ENCODE measurements around the gene DSCAML1. TPM values are rescaled to one million over a fixed set of nuclear protein-coding genes. Genes with fewer than 3 reads are reported as not detected.

DSCAML1 gene
- total RNA-seq, 1 experiment from 2014 or later = not detected

DNA sequence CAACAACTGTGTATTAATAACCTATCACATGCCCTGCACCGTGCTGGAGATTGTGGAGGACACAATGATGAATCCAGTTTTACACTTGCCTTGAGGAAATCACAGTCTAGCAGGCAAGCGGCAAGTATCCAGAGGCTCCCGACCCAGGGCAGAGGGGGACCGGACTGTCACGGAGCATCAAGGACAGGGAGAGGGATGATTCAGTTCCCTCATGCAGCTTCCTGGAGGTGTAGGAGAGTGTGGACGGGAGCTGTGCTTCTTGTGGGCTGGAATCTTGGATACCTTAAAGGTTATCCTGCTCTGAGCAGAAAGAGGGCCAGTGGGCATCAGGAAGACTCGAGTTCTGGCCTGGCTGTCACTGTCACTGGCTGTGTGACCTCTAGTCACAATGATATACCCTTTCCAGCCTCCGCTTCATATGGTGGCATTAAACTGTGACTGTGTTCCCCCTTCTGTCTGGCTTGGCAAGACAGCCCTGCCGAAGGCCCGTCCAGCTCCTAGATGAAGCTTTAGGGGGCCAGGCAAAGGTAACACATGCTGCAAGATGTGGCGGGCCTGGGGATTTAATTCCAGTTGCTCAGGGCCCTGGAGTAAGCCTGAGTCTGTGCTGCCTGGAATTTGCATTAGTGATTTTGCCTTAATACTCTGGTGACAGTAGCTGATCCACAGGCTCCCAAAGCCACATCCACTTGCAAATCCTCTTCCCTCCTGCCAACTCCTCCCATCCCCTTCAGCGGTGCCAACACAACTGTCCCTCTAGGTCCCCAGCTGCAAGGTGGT, 162.8 kb downstream of the DSCAML1 start:
- no peak overlapping the region for H3K4me3 ChIP-seq (ENCODE audit: low read length)

DNA sequence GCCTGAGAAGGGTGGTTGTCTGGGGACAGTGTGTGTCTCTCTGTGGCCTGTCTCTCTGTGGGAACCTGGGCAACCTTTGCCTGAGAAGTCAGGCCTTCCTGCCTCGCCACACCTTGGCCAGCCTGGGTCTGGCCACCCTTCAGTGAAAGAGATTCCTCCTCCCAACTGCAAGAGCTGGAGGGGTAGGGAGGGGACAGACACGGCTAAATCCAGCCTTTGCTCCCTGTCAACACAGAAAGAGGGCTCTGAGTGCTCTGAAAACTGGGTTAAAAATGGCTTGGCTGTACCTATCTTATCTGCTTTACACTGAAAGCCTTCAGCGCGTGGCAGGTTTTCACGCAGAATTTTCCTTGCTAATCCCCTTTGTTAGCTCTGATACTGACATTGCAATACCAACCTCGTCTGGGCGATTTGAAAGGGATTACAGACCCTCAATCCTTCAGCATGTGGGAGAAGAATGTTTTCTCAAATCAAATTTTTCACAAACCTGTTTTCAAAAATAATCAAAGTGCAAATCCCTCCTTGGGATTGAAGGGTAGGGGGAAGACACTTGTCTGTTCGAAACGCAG, 163.7 kb downstream of the DSCAML1 start:
- ATAC-seq (no peak), DNase-seq (no peak)
- Histone ChIP-seq H3K4me2 (ENCODE audit: low read length) (no peak overlapping the region), H3K36me3 (ENCODE audit: low read depth, low read length) (no peaks in the 10 kb centered on the region), H3K9me3 (ENCODE audit: low read length) (no peaks in the 10 kb centered on the region), H4K20me1 (ENCODE audit: low read length) (no peaks in the 10 kb centered on the region), H3K4me1 (ENCODE audit: insufficient read depth, low read length) (no peaks in the 10 kb centered on the region), H3K79me2 (ENCODE audit: low read length) (no peaks in the 10 kb centered on the region), H3K27me3 (ENCODE audit: low read length) (peaks cover 93% of the 10 kb centered on the region), H2AFZ (ENCODE audit: low read length) (no peak overlapping the region), H3K4me3 (ENCODE audit: low read length) (no peak overlapping the region), H3K9ac (ENCODE audit: low read length) (no peak overlapping the region), H3K9me2 (replicated peaks; ENCODE audit: low read length) (no peaks in the 10 kb centered on the region), H3F3A (ENCODE audit: low read length, unreplicated experiment) (no peaks in the 10 kb centered on the region), H3K27ac (ENCODE audit: low read length) (no peak overlapping the region)
- TF ChIP-seq EZH2 (IDR thresholded peaks at IDR 0.05; ENCODE audit: low read length, unreplicated experiment) (no peak), EZH2phosphoT487 (IDR thresholded peaks at IDR 0.05; ENCODE audit: borderline replicate concordance, low read length) (no peak)
- TF ChIP-seq, protein P1, sequence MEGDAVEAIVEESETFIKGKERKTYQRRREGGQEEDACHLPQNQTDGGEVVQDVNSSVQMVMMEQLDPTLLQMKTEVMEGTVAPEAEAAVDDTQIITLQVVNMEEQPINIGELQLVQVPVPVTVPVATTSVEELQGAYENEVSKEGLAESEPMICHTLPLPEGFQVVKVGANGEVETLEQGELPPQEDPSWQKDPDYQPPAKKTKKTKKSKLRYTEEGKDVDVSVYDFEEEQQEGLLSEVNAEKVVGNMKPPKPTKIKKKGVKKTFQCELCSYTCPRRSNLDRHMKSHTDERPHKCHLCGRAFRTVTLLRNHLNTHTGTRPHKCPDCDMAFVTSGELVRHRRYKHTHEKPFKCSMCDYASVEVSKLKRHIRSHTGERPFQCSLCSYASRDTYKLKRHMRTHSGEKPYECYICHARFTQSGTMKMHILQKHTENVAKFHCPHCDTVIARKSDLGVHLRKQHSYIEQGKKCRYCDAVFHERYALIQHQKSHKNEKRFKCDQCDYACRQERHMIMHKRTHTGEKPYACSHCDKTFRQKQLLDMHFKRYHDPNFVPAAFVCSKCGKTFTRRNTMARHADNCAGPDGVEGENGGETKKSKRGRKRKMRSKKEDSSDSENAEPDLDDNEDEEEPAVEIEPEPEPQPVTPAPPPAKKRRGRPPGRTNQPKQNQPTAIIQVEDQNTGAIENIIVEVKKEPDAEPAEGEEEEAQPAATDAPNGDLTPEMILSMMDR (conservative IDR thresholded peaks at IDR 0.05; ENCODE audit: low read depth, low read length) = no peak
- BruUV-seq (replicated peaks) = no TSS peak
- ChIA-PET CTCF (no interaction called here), POLR2A (ENCODE audit: unreplicated experiment) (no interaction called here)
- intact Hi-C loops (cut with micrococcal nuclease) = no loop called here

More for the DNA sequence above, 162.8 kb downstream of the DSCAML1 start:
- intact Hi-C loops (cut with micrococcal nuclease) = no loop called here
- Histone ChIP-seq H3K27me3 (ENCODE audit: low read length) (peaks cover 84% of the 10 kb centered on the region), H3K4me2 (ENCODE audit: low read length) (no peak overlapping the region), H3K9me2 (replicated peaks; ENCODE audit: low read length) (no peaks in the 10 kb centered on the region), H3K4me1 (ENCODE audit: insufficient read depth, low read length) (no peaks in the 10 kb centered on the region), H3F3A (ENCODE audit: low read length, unreplicated experiment) (no peaks in the 10 kb centered on the region), H3K27ac (ENCODE audit: low read length) (no peak overlapping the region), H4K20me1 (ENCODE audit: low read length) (no peaks in the 10 kb centered on the region), H3K9ac (ENCODE audit: low read length) (no peak overlapping the region), H2AFZ (ENCODE audit: low read length) (no peak overlapping the region), H3K36me3 (ENCODE audit: low read depth, low read length) (no peaks in the 10 kb centered on the region), H3K79me2 (ENCODE audit: low read length) (no peaks in the 10 kb centered on the region), H3K9me3 (ENCODE audit: low read length) (no peaks in the 10 kb centered on the region)
- ChIA-PET CTCF (no interaction called here), POLR2A (ENCODE audit: unreplicated experiment) (no interaction called here)
- TF ChIP-seq EZH2 (IDR thresholded peaks at IDR 0.05; ENCODE audit: low read length, unreplicated experiment) (no peak), EZH2phosphoT487 (IDR thresholded peaks at IDR 0.05; ENCODE audit: borderline replicate concordance, low read length) (no peak)
- TF ChIP-seq, protein P1 (conservative IDR thresholded peaks at IDR 0.05; ENCODE audit: low read depth, low read length) = no peak
- BruUV-seq (replicated peaks) = no TSS peak
- no peak for DNase-seq
- no peak for ATAC-seq

DNA sequence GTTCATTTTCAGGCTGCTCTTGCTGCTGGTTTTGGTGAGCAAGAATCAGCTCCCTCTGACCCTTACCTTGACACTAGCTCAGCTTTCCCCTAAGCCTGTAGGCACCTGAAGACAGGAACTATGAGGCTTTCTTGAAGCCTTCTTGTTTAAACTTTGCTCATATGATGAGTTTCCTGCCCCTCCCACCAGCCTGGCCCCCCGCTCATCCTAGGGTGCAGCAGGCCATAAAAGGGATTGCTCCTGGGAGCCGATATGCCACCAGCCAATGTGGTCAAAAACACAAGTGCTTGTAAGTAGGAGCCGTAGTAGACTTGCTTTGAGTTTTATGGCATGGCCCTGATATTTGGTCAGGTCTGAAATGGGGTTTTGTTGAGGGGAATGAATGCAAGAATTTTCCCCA, 164.7 kb downstream of the DSCAML1 start:
- TF ChIP-seq EZH2phosphoT487 (IDR thresholded peaks at IDR 0.05; ENCODE audit: borderline replicate concordance, low read length) = no peak
- TF ChIP-seq, protein P1 (conservative IDR thresholded peaks at IDR 0.05; ENCODE audit: low read depth, low read length) = no peak
- TF ChIP-seq EZH2 (IDR thresholded peaks at IDR 0.05; ENCODE audit: low read length, unreplicated experiment) = no peak
- POLR2A ChIA-PET (ENCODE audit: unreplicated experiment) = no interaction called here
- no peaks in the 10 kb centered on the region for H3K9me3 ChIP-seq (ENCODE audit: low read length)
- H3K9ac ChIP-seq (ENCODE audit: low read length) = no peak overlapping the region
- ATAC-seq = no peak
- intact Hi-C loops (cut with micrococcal nuclease) = no loop called here
- no peaks in the 10 kb centered on the region for H4K20me1 ChIP-seq (ENCODE audit: low read length)
- H2AFZ ChIP-seq (ENCODE audit: low read length) = no peak overlapping the region
- H3K79me2 ChIP-seq (ENCODE audit: low read length) = no peaks in the 10 kb centered on the region
- no peaks in the 10 kb centered on the region for H3K4me1 ChIP-seq (ENCODE audit: insufficient read depth, low read length)
- H3F3A ChIP-seq (ENCODE audit: low read length, unreplicated experiment) = no peaks in the 10 kb centered on the region
- CTCF ChIA-PET = no interaction called here
- no TSS peak for BruUV-seq (replicated peaks)
- no peaks in the 10 kb centered on the region for H3K9me2 ChIP-seq (replicated peaks; ENCODE audit: low read length)
- no peaks in the 10 kb centered on the region for H3K36me3 ChIP-seq (ENCODE audit: low read depth, low read length)
- H3K4me3 ChIP-seq (ENCODE audit: low read length) = no peak overlapping the region
- DNase-seq = no peak
- H3K27ac ChIP-seq (ENCODE audit: low read length) = no peak overlapping the region
- H3K4me2 ChIP-seq (ENCODE audit: low read length) = no peak overlapping the region
- peaks cover 96% of the 10 kb centered on the region for H3K27me3 ChIP-seq (ENCODE audit: low read length)
